22Rv1 (cell line): ENCODE measurements around the gene ARID1B.

Experiments
- H3K27ac ChIP-seq: fragments of 450-650 bp; 2 replicates; pipeline ENCODE4 v1.5.1; 2017
- ZFX ChIP-seq: fragments of 450-650 bp; IDR thresholded peaks from 2 replicates; pipeline ENCODE4 v1.6.1; 2017; ENCODE audit warnings: antibody characterized with exemption, borderline replicate concordance
- TF ChIP-seq, protein P1 (sequence below): fragments of 450-650 bp; IDR thresholded peaks from 2 replicates; pipeline ENCODE4 v1.5.1; 2017; ENCODE audit warnings: mild to moderate bottlenecking

Gene ARID1B

DNA sequence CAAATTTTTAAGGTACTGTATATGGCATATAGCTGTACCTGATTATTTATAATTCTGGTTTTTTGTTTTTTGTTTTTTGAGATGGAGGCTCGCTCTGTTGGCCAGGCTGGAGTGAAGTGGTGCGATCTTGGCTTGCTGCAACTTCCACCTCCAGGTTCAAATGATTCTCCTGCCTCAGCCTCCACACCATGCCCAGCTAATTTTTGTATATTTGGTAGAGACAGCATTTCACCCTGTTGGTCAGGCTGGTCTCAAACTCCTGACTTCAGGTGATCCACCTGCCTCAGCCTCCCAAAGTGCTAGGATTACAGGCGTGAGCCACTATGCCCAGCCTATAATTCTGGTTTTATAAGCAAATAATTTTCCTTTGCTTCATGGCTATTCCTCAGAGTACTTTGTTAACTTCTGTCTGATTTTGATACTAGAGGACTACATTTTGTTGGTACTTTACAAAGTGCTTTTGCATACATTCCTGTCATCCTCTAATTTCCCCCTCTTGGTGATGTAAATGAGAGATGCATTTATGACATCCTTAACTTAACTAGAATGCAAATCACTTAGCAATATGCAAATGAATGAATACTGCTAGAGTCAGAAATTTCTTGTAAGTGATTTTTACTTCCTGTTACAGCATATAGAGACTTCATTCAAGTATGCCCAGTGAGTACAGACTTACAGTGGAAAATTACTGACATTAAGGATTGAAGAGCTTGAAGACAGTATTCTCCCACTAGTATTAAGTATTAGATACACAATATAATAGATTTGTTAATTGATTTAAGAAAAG, 35.7 kb upstream of the ARID1B start:
- TF ChIP-seq, protein P1, sequence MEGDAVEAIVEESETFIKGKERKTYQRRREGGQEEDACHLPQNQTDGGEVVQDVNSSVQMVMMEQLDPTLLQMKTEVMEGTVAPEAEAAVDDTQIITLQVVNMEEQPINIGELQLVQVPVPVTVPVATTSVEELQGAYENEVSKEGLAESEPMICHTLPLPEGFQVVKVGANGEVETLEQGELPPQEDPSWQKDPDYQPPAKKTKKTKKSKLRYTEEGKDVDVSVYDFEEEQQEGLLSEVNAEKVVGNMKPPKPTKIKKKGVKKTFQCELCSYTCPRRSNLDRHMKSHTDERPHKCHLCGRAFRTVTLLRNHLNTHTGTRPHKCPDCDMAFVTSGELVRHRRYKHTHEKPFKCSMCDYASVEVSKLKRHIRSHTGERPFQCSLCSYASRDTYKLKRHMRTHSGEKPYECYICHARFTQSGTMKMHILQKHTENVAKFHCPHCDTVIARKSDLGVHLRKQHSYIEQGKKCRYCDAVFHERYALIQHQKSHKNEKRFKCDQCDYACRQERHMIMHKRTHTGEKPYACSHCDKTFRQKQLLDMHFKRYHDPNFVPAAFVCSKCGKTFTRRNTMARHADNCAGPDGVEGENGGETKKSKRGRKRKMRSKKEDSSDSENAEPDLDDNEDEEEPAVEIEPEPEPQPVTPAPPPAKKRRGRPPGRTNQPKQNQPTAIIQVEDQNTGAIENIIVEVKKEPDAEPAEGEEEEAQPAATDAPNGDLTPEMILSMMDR, result no peak
- TF ChIP-seq ZFX, result no peak
- H3K27ac ChIP-seq, result no peak overlapping the region

DNA sequence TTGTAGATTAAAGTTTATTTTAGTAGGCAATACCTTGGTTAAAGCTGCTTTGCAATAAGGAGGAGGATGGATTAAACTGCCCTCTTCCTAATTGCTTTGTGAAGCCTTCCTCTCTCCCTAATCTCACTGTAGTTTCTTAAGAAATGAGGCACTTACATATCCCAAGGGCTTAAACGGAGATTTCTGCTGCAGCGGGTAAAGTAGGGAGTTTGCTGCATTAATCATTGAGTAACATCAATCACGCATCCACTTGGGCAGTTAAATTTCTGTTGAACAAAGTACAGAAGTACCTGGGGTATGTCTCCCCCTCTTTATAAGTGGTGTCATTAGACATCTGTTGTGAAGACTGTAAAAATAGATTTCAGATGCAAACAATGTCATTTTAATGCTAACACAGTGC, 29.5 kb upstream of the ARID1B start:
- H3K27ac ChIP-seq, result no peak overlapping the region
- no peak for TF ChIP-seq ZFX
- TF ChIP-seq, protein P1, result no peak

DNA sequence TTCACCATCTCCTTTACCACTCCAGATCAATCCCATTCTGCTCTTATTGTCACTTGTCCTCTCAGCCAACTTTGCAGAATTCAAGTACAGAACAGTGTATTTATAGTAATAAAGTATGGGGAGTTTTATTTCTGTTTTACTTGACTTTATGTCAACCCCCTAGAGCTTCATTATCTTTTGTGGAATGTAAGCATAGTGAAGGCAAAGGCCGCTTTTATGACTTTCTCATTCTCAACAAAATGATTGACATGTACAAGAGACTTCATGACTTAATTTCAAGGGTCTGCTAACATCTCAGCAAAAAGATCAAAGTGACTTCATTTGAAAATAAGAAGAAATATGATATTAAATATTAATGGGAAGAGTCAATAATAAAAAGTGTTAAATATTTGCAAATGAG, 28.7 kb upstream of the ARID1B start:
- no peak overlapping the region for H3K27ac ChIP-seq
- no peak for TF ChIP-seq ZFX
- TF ChIP-seq, protein P1, result no peak

DNA sequence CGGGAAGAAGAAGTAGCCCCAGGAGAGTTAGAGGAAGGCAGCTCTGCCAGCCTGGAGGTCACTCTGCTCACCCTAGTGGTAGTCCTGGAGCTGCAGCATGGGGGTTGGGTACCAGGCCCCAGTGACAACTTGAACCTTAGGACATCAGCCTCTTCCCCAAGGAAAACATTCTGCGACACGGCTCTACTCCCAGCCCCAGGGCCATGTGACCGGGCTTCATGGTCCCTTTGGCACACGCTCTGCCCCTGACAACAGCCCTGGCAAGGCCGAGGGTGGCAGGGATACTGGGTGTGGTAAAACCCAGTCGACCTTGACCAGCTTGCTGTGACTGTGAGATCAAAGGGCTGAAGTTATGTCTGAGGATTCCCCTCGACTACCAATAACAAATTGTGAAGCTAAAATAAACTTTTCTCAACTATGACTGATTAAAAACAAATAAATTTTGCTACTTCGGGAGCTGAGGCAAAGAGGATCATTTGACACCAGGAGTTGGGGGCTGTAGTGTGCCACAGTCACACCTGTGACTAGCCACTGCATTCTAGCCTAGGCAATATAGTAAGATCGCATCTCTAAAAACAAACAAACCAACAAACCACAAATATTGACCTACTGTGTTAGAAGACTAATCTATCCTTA, 24.4 kb upstream of the ARID1B start:
- H3K27ac ChIP-seq, result no peak overlapping the region
- TF ChIP-seq, protein P1, result peak; percentile 28; the same call in 1 of the 2 replicates
- TF ChIP-seq ZFX, result no peak

DNA sequence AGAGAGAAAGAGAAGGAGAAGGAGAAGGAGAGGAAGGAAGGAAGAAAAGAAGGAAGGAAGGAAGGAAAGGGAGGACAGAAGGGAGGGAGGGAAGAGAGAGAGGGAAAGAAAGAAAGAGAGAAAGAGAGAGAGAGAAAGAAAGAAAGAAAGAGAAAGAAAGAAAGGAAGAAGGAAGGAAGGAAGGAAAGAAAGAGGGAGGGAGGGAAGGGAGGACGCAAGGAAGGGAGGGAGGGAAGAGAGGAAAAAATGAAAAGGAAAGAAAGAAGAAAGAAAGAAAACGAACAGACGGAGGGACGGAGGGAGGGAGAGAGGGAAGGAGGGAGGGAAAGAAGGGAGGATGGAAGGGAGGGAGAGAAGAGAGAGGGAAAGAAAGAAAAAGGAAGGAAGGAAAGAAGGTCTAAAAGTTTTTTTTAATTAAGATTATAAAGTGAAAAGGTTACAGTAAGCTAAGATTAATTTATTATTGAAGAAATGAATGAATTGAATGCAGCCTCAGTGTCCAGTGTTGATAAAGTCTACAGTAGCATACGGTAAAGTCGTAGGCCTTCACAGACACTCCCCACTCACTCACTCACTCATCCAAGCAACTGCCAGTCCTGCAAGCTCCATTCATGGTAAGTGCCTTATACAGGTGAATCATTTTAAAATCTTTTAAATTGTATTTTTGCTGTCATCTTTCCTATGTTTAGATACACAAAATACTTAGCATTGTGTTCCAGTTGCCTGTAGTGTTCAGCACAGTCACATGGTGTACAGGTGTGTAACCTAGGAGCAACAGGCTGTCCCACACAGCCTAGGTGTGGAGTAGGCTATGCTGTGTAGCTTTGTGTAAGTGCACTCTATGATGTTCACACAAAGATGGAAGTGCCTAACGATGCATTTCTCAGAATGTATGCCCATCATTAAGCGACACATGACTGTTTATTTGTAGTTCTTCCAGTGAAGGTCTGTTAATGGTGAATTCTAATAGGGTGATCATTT, 20.3 kb upstream of the ARID1B start:
- TF ChIP-seq, protein P1, result no peak
- TF ChIP-seq ZFX, result no peak
- no peak overlapping the region for H3K27ac ChIP-seq

DNA sequence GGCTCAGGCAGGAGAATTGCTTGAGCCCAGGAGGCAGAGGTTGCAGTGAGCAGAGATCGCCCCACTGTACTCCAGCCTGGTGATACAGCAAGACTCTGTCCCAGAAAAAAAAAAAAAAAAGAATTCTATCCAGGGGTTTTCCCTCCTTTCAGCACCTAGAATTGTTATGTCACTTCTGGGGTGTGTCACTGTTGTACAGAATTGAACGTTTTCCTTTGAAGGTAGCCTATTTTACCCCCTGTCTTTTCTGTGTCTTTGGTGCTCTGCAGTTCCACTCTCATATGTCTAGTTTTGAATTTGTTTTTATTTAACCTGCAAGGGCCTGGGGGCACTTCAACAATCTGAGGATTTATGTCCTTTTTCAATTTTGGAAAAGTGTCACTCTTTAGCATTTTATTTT, 19.3 kb upstream of the ARID1B start:
- no peak overlapping the region for H3K27ac ChIP-seq
- TF ChIP-seq ZFX, result no peak
- TF ChIP-seq, protein P1, result no peak
